ENCODE data around the gene ZNF394.
"Not testable (repeated sequence)": the region's sequence is repeated elsewhere in the genome, so short reads cannot be mapped to it uniquely, and the experiment has no call there.

Gene ZNF394

GRCh38 chr7:99499721-99500636 lies at the start of gene ZNF394:
Gene ZNF394 (minus strand): TSS chr7:99500281. CDS start chr7:99500093, 188 bp downstream.
- peak; percentile 89 for DNase-seq

- DNase-seq = not testable (repeated sequence)
Observed at GRCh38 chr7:99549545-99549944, 49.5 kb upstream of the ZNF394 start.

- not testable (repeated sequence) for DNase-seq
Observed at GRCh38 chr7:99545308-99545707, 45.2 kb upstream of the ZNF394 start.

GRCh38 chr7:99543916-99544315 lies 43.8 kb upstream of the ZNF394 start:
- no peak for DNase-seq

GRCh38 chr7:99543081-99543671 lies 43.1 kb upstream of the ZNF394 start:
- no peak for DNase-seq

GRCh38 chr7:99541212-99541611 lies 41.1 kb upstream of the ZNF394 start:
- no peak for DNase-seq

- no peak for DNase-seq
Observed at GRCh38 chr7:99540542-99540941, 40.5 kb upstream of the ZNF394 start.

- no peak for DNase-seq
Observed at GRCh38 chr7:99539213-99539811, 39.2 kb upstream of the ZNF394 start.

GRCh38 chr7:99535667-99536066 lies 35.6 kb upstream of the ZNF394 start:
- no peak for DNase-seq

- no peak for DNase-seq
Observed at GRCh38 chr7:99531354-99531765, 31.3 kb upstream of the ZNF394 start.

GRCh38 chr7:99525713-99526440 lies 25.8 kb upstream of the ZNF394 start:
- no peak for DNase-seq

- no peak for DNase-seq
Observed at GRCh38 chr7:99521399-99521798, 21.3 kb upstream of the ZNF394 start.

- no peak for DNase-seq
Observed at GRCh38 chr7:99514050-99514449, 14.0 kb upstream of the ZNF394 start.

GRCh38 chr7:99505324-99505662 lies 5.2 kb upstream of the ZNF394 start:
- no peak for DNase-seq

GRCh38 chr7:99504603-99505323 lies 4.7 kb upstream of the ZNF394 start, which contains the start of gene ZKSCAN5:
Gene ZKSCAN5 (plus strand): TSS chr7:99504662. CDS start chr7:99506045, 1,383 bp downstream.
- peak; percentile 97 for DNase-seq

- DNase-seq = no peak
Observed at GRCh38 chr7:99504281-99504602, 4.2 kb upstream of the ZNF394 start.

GRCh38 chr7:99501236-99501635 lies 1.2 kb upstream of the ZNF394 start:
- DNase-seq = not testable (repeated sequence)

GRCh38 chr7:99500637-99501009 lies 542 bp upstream of the ZNF394 start:
- DNase-seq = no peak

- DNase-seq = no peak
Observed at GRCh38 chr7:99499371-99499720, 735 bp downstream of the ZNF394 start.

GRCh38 chr7:99498546-99498944 lies 1.5 kb downstream of the ZNF394 start:
- no peak for DNase-seq

GRCh38 chr7:99497766-99498545 lies 2.1 kb downstream of the ZNF394 start:
- DNase-seq = no peak

- DNase-seq = no peak
Observed at GRCh38 chr7:99493823-99494222, 6.3 kb downstream of the ZNF394 start.
